HepG2 (cell line): ENCODE results near the gene NMRAL1. TPM values are rescaled to one million over a fixed set of nuclear protein-coding genes. Genes with fewer than 3 reads are reported as not detected.

Source experiments
- AGO1 ChIP-seq: fragments of 200-400 bp; formaldehyde crosslinking; IDR thresholded peaks from 2 replicates; pipeline ENCODE4 v1.6.1; 2017; ENCODE audit warnings: mild to moderate bottlenecking, low read depth, low read length, moderate library complexity; ENCODE audit not compliant: poor library complexity, severe bottlenecking
- ARNT ChIP-seq: fragments of 450-650 bp; IDR thresholded peaks from 2 replicates; pipeline ENCODE4 v1.6.1; 2017
- HNF1A ChIP-seq, 2 experiments: sonication (generic) in 1 of 2; formaldehyde crosslinking in 1 of 2; IDR thresholded peaks; 2 replicates each; pipeline versions ENCODE4 v1.4.0 to v1.6.1; 2016 to 2020; ENCODE audit warnings: borderline replicate concordance in 1 of 2, low read depth in 1 of 2, mild to moderate bottlenecking in 1 of 2, missing genetic modification reagents in 1 of 2
- KMT2B ChIP-seq: IDR thresholded peaks from 2 replicates; pipeline ENCODE4 v1.6.1; 2016; ENCODE audit warnings: missing genetic modification reagents, missing compliant biosample characterization
- MED8 ChIP-seq: sonication (generic); formaldehyde crosslinking; IDR thresholded peaks from 2 replicates; pipeline ENCODE4 v1.8.1; 2023; ENCODE audit warnings: mild to moderate bottlenecking, missing genetic modification reagents; ENCODE audit not compliant: insufficient replicate concordance
- MNT ChIP-seq: fragments of 450-650 bp; IDR thresholded peaks from 2 replicates; pipeline ENCODE4 v1.6.1; 2016
- SRF ChIP-seq: IDR thresholded peaks from 2 replicates; pipeline ENCODE4 v1.6.1; 2011; ENCODE audit warnings: mild to moderate bottlenecking, low read depth, low read length, moderate library complexity
- SRY ChIP-seq: sonication (generic); formaldehyde crosslinking; IDR thresholded peaks from 2 replicates; pipeline ENCODE4 v1.8.0; 2022; ENCODE audit warnings: mild to moderate bottlenecking, missing genetic modification reagents
- ZEB1 ChIP-seq: IDR thresholded peaks from 2 replicates; pipeline ENCODE4 v1.6.1; 2012; ENCODE audit warnings: mild to moderate bottlenecking, low read depth, inconsistent platforms; ENCODE audit not compliant: insufficient replicate concordance
- ZNF276 ChIP-seq: sonication (generic); formaldehyde crosslinking; IDR thresholded peaks from 2 replicates; pipeline ENCODE4 v1.4.0; 2020; ENCODE audit warnings: mild to moderate bottlenecking, low read depth, missing genetic modification reagents
- ZNF317 ChIP-seq: sonication (generic); formaldehyde crosslinking; IDR thresholded peaks from 2 replicates; pipeline ENCODE4 v1.5.0; 2020; ENCODE audit warnings: mild to moderate bottlenecking, missing genetic modification reagents
- ZNF687 ChIP-seq: sonication (generic); formaldehyde crosslinking; IDR thresholded peaks from 2 replicates; pipeline ENCODE4 v1.5.1; 2020; ENCODE audit warnings: mild to moderate bottlenecking, missing genetic modification reagents, moderate library complexity
- ZNF703 ChIP-seq: sonication (generic); formaldehyde crosslinking; IDR thresholded peaks from 2 replicates; pipeline ENCODE4 v1.5.1; 2020; ENCODE audit warnings: missing genetic modification reagents, mild to moderate bottlenecking, moderate library complexity, borderline replicate concordance
- ZNF724P ChIP-seq: sonication (generic); formaldehyde crosslinking; IDR thresholded peaks from 2 replicates; pipeline ENCODE4 v1.8.0; 2022; ENCODE audit warnings: missing genetic modification reagents, borderline replicate concordance
- ZNF777 ChIP-seq: sonication (generic); formaldehyde crosslinking; IDR thresholded peaks from 2 replicates; pipeline ENCODE4 v1.4.0; 2020; ENCODE audit warnings: missing genetic modification reagents
- ZSCAN25 ChIP-seq: sonication (generic); formaldehyde crosslinking; IDR thresholded peaks from 2 replicates; pipeline ENCODE4 v1.8.0; 2022; ENCODE audit warnings: mild to moderate bottlenecking, missing genetic modification reagents
- ZSCAN29 ChIP-seq: sonication (generic); formaldehyde crosslinking; conservative IDR thresholded peaks from 2 replicates; pipeline ENCODE4 v1.4.0; 2020; ENCODE audit warnings: mild to moderate bottlenecking, missing genetic modification reagents
- polyA plus RNA-seq, 8 experiments: library from polyadenylated mRNA; depleted of rRNA in 3 of 8; stranded (reverse) in 7 of 8; unstranded in 1 of 8; fragments of >200 nt; fragmentation: Illumina TruSeq in 4 of 8; extraction: Trizol in 4 of 8; gene quantifications; 2 replicates each; pipeline versions ENCODE4 v1.2.1 to v1.2.3, GENCODE V29; 2011 to 2016; ENCODE audit warnings: low read depth in 4 of 8, missing spikeins in 1 of 8, mixed read lengths in 1 of 8; ENCODE audit not compliant: insufficient read depth in 1 of 8
- total RNA-seq, 5 experiments: library from RNA; depleted of rRNA; stranded (reverse); fragments of >200 nt; fragmentation: Illumina TruSeq; extraction: Trizol; gene quantifications; 2 replicates each; pipeline ENCODE4 v1.2.3, GENCODE V29; 2016; ENCODE audit warnings: low read depth in 1 of 5

The NMRAL1 gene
- total and polyA plus RNA-seq, 2 of the 13 experiments (the other 11 are each of a cell fraction or from before 2014, with no cell fraction given): 30.8 to 33.1 TPM

GRCh38 chr16:4425378-4426020, 48.9 kb downstream of the NMRAL1 start, which contains the start of gene DNAJA3 (continued):
- TF ChIP-seq HNF1A (IDR thresholded peaks at IDR 0.05; ENCODE audit: low read depth) (no peak), HNF1A (CRISPR knock-in tag; IDR thresholded peaks at IDR 0.05; ENCODE audit: borderline replicate concordance) (peak; percentile 56; the same call in 1 of the 2 replicates), ZNF276 (CRISPR knock-in tag) (no peak), ZNF724P (CRISPR knock-in tag) (no peak), ZNF703 (CRISPR knock-in tag) (no peak; the same call in 1 of the 2 replicates), ARNT (no peak), ZSCAN29 (CRISPR knock-in tag) (peak; percentile 29; the same call in 1 of the 2 replicates), SRY (CRISPR knock-in tag) (no peak), ZNF687 (CRISPR knock-in tag) (no peak; the same call in none of the 2 replicates), AGO1 (peak; percentile 66), SRF (no peak), ZSCAN25 (no peak), MNT (no peak; the same call in 1 of the 2 replicates), ZEB1 (no peak), MED8 (CRISPR knock-in tag) (peak; percentile 46), ZNF777 (CRISPR knock-in tag) (no peak; the same call in 1 of the 2 replicates), ZNF317 (CRISPR knock-in tag) (peak; percentile 82; the same call in 1 of the 2 replicates), KMT2B (peak; percentile 83)
